GM12878 (cell line): ENCODE data around the gene MUSK. TPM values are rescaled to one million over a fixed set of nuclear protein-coding genes. Genes with fewer than 3 reads are reported as not detected.

ENCODE experiments used
- CREB1 ChIP-seq: IDR thresholded peaks from 2 replicates; pipeline ENCODE4 v1.6.1; 2012; ENCODE audit warnings: low read depth, mild to moderate bottlenecking, inconsistent platforms
- GATAD2B ChIP-seq: fragments of 450-650 bp; conservative IDR thresholded peaks from 2 replicates; pipeline ENCODE4 v1.6.1; 2017; ENCODE audit warnings: low read depth, mild to moderate bottlenecking, moderate library complexity
- HDAC6 ChIP-seq: fragments of 200-600 bp; sonication (generic); IDR thresholded peaks from one replicate; pipeline ENCODE4 v1.8.0; 2017; ENCODE audit warnings: antibody characterized with exemption; ENCODE audit not compliant: unreplicated experiment
- JUNB ChIP-seq: IDR thresholded peaks from 2 replicates; pipeline ENCODE4 v1.6.1; 2016; ENCODE audit warnings: antibody characterized with exemption, mild to moderate bottlenecking
- JUND ChIP-seq: IDR thresholded peaks from 2 replicates; pipeline ENCODE4 v1.6.1; 2012; ENCODE audit warnings: low read depth, mild to moderate bottlenecking, low read length, improper control_type of control experiment, moderate library complexity
- MEF2A ChIP-seq: IDR thresholded peaks from 2 replicates; pipeline ENCODE4 v1.6.1; 2011; ENCODE audit warnings: low read depth, mild to moderate bottlenecking, low read length, moderate library complexity; ENCODE audit not compliant: insufficient read depth
- MXI1 ChIP-seq: fragments of 150-350 bp; IDR thresholded peaks from 2 replicates; pipeline ENCODE4 v1.6.1; 2011; ENCODE audit warnings: low read depth, mild to moderate bottlenecking, inconsistent platforms, low read length, improper control_type of control experiment
- NBN ChIP-seq: fragments of 450-650 bp; IDR thresholded peaks from 2 replicates; pipeline ENCODE4 v1.6.1; 2016
- NFYB ChIP-seq: IDR thresholded peaks from 2 replicates; pipeline ENCODE4 v1.6.1; 2011; ENCODE audit warnings: low read depth, mild to moderate bottlenecking, low read length, improper control_type of control experiment, moderate library complexity; ENCODE audit not compliant: insufficient read depth
- NRF1 ChIP-seq: conservative IDR thresholded peaks from 2 replicates; pipeline ENCODE4 v1.6.1; 2011; ENCODE audit warnings: mild to moderate bottlenecking, low read depth, low read length, improper control_type of control experiment
- PML ChIP-seq: IDR thresholded peaks from 2 replicates; pipeline ENCODE4 v1.6.1; 2012; ENCODE audit warnings: low read length, inconsistent platforms
- TARDBP ChIP-seq: IDR thresholded peaks from 2 replicates; pipeline ENCODE4 v1.6.1; 2016; ENCODE audit warnings: borderline replicate concordance
- YBX1 ChIP-seq: fragments of 450-650 bp; IDR thresholded peaks from 2 replicates; pipeline ENCODE4 v1.6.1; 2016; ENCODE audit warnings: antibody characterized with exemption
- ZNF217 ChIP-seq: fragments of 450-650 bp; IDR thresholded peaks from 2 replicates; pipeline ENCODE4 v1.6.1; 2017; ENCODE audit warnings: antibody characterized with exemption, mild to moderate bottlenecking
- polyA plus RNA-seq, 11 experiments: library from polyadenylated mRNA; depleted of rRNA in 4 of 11; unstranded in 6 of 11; stranded (reverse) in 5 of 11; fragments of >200 nt; fragmentation: Nextera tagmentation in 4 of 11; fragmentation: Illumina TruSeq in 1 of 11; extraction: Ambion mirVana in 4 of 11; extraction: Trizol in 1 of 11; gene quantifications; 1 replicate in 1 of 11; 2 replicates in 10 of 11; pipeline versions ENCODE4 v1.2.1 to v1.2.3, GENCODE V29; 2011 to 2016; ENCODE audit warnings: inconsistent platforms in 2 of 11, missing spikeins in 2 of 11, low read depth in 1 of 11
- total RNA-seq, 4 experiments: library from RNA; depleted of rRNA in 3 of 4; stranded (reverse); fragments of >200 nt in 3 of 4; fragmentation: Illumina TruSeq in 1 of 4; extraction: Trizol in 1 of 4; gene quantifications; 2 replicates each; pipeline versions ENCODE4 v1.2.1 to v1.2.3, GENCODE V29; 2013 to 2021
- TF ChIP-seq, protein P1 (sequence below): fragments of 450-650 bp; formaldehyde crosslinking; IDR thresholded peaks from 2 replicates; pipeline ENCODE4 v1.4.0; 2022; ENCODE audit warnings: mild to moderate bottlenecking, moderate library complexity
- TF ChIP-seq, protein P2 (sequence below): IDR thresholded peaks from 2 replicates; pipeline ENCODE4 v1.6.1; 2012; ENCODE audit warnings: low read depth, low read length, improper control_type of control experiment
- TF ChIP-seq, protein P3 (sequence below): fragments of 450-650 bp; IDR thresholded peaks from 2 replicates; pipeline ENCODE4 v1.6.1; 2017; ENCODE audit warnings: mild to moderate bottlenecking, low read depth, inconsistent platforms; ENCODE audit not compliant: poor library complexity, severe bottlenecking
- TF ChIP-seq, protein P4 (sequence below): fragments of 450-650 bp; IDR thresholded peaks from 2 replicates; pipeline ENCODE4 v1.6.1; 2016; ENCODE audit warnings: mild to moderate bottlenecking
- TF ChIP-seq, protein P5 (sequence below): IDR thresholded peaks from 2 replicates; pipeline ENCODE4 v1.6.1; 2012; ENCODE audit warnings: low read depth, low read length, improper control_type of control experiment
- TF ChIP-seq, protein P6 (sequence below): IDR thresholded peaks from 2 replicates; pipeline ENCODE4 v1.6.1; 2012; ENCODE audit warnings: low read length, inconsistent platforms

The MUSK gene
- total and polyA plus RNA-seq, 10 of the 15 experiments (the other 5 are each of a cell fraction or from before 2014, with no cell fraction given): 0.04 to 0.19 (median 0.10) TPM; not detected in 5

DNA sequence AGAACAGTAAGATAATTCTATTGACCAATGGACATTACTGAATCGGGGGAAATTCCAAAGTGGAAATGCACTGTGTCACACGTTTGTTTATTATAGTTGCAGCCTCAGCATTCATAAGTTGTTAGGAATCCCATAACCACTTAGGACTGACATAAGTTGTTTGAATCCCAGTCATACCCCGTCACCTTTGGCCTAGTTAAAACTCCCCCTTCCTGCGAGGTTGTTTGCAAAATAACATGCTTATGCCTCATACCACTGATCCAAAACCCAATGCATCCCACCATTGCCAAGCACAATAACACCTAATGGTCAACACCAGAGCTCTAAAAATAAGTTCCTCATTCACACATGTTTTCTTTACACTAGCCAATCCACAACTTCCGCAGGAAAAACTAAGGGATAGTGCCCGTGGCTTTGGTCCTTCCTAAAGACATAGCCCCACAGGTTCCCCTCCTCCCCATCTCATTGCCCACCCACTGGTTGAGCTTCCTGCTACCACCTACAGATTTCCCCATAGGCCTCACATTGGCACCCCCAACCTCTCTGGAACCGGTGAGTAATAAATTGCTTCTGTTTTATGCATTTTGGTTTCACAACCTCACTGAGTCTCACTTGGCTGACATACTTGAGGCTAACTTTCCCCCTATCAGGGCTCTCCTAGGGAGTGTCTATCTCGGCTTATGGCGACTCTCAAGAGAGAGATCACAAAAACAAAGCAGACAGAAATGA is 42.3 kb upstream of the MUSK start (continued):
- TF ChIP-seq, protein P1, sequence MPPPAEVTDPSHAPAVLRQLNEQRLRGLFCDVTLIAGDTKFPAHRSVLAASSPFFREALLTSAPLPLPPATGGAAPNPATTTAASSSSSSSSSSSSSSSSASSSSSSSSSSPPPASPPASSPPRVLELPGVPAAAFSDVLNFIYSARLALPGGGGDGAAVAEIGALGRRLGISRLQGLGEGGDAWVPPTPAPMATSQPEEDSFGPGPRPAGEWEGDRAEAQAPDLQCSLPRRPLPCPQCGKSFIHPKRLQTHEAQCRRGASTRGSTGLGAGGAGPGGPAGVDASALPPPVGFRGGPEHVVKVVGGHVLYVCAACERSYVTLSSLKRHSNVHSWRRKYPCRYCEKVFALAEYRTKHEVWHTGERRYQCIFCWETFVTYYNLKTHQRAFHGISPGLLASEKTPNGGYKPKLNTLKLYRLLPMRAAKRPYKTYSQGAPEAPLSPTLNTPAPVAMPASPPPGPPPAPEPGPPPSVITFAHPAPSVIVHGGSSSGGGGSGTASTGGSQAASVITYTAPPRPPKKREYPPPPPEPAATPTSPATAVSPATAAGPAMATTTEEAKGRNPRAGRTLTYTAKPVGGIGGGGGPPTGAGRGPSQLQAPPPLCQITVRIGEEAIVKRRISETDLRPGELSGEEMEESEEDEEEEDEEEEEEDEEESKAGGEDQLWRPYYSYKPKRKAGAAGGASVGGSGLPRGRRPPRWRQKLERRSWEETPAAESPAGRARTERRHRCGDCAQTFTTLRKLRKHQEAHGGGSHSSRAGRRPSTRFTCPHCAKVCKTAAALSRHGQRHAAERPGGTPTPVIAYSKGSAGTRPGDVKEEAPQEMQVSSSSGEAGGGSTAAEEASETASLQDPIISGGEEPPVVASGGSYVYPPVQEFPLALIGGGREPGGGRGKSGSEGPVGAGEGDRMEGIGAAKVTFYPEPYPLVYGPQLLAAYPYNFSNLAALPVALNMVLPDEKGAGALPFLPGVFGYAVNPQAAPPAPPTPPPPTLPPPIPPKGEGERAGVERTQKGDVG: no peak
- TF ChIP-seq ZNF217 (peak; percentile 49; the same call in 1 of the 2 replicates), CREB1 (peak; percentile 80), JUND (peak; percentile 42; the same call in 1 of the 2 replicates), GATAD2B (peak; percentile 39; the same call in 1 of the 2 replicates), HDAC6 (no peak), PML (no peak), MEF2A (peak; percentile 63; the same call in 1 of the 2 replicates), JUNB (peak; percentile 95), NBN (peak; percentile 51), YBX1 (no peak), TARDBP (no peak), NRF1 (no peak), NFYB (no peak), MXI1 (no peak)
- TF ChIP-seq, protein P2, sequence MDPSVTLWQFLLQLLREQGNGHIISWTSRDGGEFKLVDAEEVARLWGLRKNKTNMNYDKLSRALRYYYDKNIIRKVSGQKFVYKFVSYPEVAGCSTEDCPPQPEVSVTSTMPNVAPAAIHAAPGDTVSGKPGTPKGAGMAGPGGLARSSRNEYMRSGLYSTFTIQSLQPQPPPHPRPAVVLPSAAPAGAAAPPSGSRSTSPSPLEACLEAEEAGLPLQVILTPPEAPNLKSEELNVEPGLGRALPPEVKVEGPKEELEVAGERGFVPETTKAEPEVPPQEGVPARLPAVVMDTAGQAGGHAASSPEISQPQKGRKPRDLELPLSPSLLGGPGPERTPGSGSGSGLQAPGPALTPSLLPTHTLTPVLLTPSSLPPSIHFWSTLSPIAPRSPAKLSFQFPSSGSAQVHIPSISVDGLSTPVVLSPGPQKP: no peak
- TF ChIP-seq, protein P3, sequence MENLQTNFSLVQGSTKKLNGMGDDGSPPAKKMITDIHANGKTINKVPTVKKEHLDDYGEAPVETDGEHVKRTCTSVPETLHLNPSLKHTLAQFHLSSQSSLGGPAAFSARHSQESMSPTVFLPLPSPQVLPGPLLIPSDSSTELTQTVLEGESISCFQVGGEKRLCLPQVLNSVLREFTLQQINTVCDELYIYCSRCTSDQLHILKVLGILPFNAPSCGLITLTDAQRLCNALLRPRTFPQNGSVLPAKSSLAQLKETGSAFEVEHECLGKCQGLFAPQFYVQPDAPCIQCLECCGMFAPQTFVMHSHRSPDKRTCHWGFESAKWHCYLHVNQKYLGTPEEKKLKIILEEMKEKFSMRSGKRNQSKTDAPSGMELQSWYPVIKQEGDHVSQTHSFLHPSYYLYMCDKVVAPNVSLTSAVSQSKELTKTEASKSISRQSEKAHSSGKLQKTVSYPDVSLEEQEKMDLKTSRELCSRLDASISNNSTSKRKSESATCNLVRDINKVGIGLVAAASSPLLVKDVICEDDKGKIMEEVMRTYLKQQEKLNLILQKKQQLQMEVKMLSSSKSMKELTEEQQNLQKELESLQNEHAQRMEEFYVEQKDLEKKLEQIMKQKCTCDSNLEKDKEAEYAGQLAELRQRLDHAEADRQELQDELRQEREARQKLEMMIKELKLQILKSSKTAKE: no peak
- TF ChIP-seq, protein P4, sequence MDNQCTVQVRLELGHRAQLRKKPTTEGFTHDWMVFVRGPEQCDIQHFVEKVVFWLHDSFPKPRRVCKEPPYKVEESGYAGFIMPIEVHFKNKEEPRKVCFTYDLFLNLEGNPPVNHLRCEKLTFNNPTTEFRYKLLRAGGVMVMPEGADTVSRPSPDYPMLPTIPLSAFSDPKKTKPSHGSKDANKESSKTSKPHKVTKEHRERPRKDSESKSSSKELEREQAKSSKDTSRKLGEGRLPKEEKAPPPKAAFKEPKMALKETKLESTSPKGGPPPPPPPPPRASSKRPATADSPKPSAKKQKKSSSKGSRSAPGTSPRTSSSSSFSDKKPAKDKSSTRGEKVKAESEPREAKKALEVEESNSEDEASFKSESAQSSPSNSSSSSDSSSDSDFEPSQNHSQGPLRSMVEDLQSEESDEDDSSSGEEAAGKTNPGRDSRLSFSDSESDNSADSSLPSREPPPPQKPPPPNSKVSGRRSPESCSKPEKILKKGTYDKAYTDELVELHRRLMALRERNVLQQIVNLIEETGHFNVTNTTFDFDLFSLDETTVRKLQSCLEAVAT: peak; percentile 44; the same call in 1 of the 2 replicates
- TF ChIP-seq, protein P5, sequence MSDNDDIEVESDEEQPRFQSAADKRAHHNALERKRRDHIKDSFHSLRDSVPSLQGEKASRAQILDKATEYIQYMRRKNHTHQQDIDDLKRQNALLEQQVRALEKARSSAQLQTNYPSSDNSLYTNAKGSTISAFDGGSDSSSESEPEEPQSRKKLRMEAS: no peak
- TF ChIP-seq, protein P6, sequence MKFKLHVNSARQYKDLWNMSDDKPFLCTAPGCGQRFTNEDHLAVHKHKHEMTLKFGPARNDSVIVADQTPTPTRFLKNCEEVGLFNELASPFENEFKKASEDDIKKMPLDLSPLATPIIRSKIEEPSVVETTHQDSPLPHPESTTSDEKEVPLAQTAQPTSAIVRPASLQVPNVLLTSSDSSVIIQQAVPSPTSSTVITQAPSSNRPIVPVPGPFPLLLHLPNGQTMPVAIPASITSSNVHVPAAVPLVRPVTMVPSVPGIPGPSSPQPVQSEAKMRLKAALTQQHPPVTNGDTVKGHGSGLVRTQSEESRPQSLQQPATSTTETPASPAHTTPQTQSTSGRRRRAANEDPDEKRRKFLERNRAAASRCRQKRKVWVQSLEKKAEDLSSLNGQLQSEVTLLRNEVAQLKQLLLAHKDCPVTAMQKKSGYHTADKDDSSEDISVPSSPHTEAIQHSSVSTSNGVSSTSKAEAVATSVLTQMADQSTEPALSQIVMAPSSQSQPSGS: peak; percentile 72
